ENCODE data around the gene CHRND. TPM values are rescaled to one million over a fixed set of nuclear protein-coding genes. Genes with fewer than 3 reads are reported as not detected.

The CHRND gene
- total and polyA plus RNA-seq, 12 donors = 0.07 to 0.39 (median 0.14) TPM; not detected in 7

- Histone ChIP-seq H3K4me1 (replicated peaks in 1 of 2) (peaks cover 7 to 16% of the 10 kb centered on the region in 2 donors), H3K9me3 (replicated peaks in 1 of 3) (no peaks in the 10 kb centered on the region), H3K27ac (no peak overlapping the region), H3K36me3 (replicated peaks in 1 of 2) (no peaks in the 10 kb centered on the region), H3K4me3 (no peak overlapping the region), H3K27me3 (peaks cover 18% of the 10 kb centered on the region)
- DNase-seq = no peak
- 69 to 84% (median 79%) methylated on average over 6 of the region's 6 CpGs for WGBS, 4 donors
- intact Hi-C loops (cut with DNase I) = loop anchor here in 1 of 2 donors (10.0 kb wide), 1 partner anchor 623 kb away; no protein-coding TSS in a partner anchor
- TF ChIP-seq, protein P1, sequence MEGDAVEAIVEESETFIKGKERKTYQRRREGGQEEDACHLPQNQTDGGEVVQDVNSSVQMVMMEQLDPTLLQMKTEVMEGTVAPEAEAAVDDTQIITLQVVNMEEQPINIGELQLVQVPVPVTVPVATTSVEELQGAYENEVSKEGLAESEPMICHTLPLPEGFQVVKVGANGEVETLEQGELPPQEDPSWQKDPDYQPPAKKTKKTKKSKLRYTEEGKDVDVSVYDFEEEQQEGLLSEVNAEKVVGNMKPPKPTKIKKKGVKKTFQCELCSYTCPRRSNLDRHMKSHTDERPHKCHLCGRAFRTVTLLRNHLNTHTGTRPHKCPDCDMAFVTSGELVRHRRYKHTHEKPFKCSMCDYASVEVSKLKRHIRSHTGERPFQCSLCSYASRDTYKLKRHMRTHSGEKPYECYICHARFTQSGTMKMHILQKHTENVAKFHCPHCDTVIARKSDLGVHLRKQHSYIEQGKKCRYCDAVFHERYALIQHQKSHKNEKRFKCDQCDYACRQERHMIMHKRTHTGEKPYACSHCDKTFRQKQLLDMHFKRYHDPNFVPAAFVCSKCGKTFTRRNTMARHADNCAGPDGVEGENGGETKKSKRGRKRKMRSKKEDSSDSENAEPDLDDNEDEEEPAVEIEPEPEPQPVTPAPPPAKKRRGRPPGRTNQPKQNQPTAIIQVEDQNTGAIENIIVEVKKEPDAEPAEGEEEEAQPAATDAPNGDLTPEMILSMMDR (IDR thresholded peaks at IDR 0.05) = no peak
- no peak for TF ChIP-seq POLR2A (IDR thresholded peaks at IDR 0.05)
Measured at GRCh38 chr2:232527905-232528470, 2.0 kb downstream of the CHRND start.

DNA sequence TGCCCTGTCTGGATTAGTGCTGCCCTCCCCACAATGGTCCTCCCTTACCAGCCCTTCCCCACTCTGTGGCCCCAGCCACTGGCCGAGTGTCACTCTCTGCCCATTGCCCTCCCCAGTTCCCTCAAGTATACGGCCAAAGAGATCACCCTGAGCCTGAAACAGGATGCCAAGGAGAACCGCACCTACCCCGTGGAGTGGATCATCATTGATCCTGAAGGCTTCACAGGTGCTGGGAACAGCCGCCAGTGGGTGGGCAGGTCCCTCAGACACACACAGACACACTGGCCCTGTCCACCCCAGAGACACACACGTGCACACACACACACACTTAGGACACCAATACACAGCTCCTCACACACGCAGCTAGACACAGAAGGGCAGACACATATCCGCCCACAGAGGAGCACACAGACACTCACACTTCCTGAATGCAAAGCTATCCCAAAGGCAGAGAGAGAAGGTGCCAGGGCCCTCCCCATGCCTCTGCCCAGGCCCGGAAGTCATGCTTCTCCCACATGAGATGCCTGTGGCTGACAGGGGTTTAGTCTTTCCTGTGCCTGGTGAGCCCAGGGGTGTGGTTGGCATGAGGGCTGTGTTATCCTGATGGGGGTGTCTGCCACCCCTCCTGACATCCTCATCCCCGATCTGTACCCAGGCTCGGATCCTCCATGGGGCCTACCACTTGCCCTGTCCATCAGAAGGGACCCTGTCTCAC is 2.9 kb downstream of the CHRND start:
- peaks cover 9% of the 10 kb centered on the region for H3K27me3 ChIP-seq
- H3K27ac ChIP-seq = no peak overlapping the region
- WGBS, 4 donors = 75 to 94% (median 80%) methylated on average over 3 to 11 of the region's 11 CpGs
- no peaks in the 10 kb centered on the region for H3K9me3 ChIP-seq (replicated peaks in 1 of 3)
- intact Hi-C loops (cut with DNase I) = loop anchor here in 1 of 2 donors (10.0 kb wide), 1 partner anchor 624 kb away; no protein-coding TSS in a partner anchor
- H3K4me1 ChIP-seq (replicated peaks in 1 of 2) = peaks cover 7 to 10% of the 10 kb centered on the region in 2 donors
- H3K4me3 ChIP-seq = no peak overlapping the region
- DNase-seq = no peak
- no peak for TF ChIP-seq POLR2A (IDR thresholded peaks at IDR 0.05)
- TF ChIP-seq, protein P1 (IDR thresholded peaks at IDR 0.05) = no peak
- no peaks in the 10 kb centered on the region for H3K36me3 ChIP-seq (replicated peaks in 1 of 2)

DNA sequence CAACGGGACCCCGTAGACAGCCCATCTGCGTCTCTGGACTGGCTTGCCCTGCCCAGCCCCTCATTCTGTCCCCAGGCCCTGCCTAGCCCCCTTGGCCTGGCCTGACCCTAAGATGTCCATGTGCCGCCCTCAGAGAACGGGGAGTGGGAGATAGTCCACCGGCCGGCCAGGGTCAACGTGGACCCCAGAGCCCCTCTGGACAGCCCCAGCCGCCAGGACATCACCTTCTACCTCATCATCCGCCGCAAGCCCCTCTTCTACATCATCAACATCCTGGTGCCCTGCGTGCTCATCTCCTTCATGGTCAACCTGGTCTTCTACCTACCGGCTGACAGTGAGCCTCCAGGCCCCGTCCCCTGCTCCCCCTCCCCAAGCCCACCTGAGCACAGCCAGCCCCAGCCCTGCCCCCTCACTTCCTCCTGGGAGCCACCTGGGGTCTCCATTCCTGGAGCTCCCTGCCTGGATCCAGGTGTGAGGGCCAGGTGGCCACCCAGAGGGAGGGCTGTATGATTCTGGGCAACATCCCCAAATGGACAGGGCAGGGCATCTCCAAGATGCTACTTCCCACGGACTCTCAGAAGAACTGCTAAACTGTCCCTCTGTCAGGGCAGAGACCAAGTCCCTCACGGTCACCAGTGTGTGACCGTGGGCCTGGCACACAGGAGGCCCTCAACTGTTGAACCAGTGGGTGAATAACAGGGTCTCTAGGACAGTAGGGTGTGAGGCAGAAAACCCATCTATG is 4.0 kb downstream of the CHRND start:
- no peaks in the 10 kb centered on the region for H3K9me3 ChIP-seq (replicated peaks in 1 of 3)

More for the DNA sequence above, 4.0 kb downstream of the CHRND start:
- intact Hi-C loops (cut with DNase I) = loop anchor here in 1 of 2 donors (10.0 kb wide), 1 partner anchor 625 kb away; no protein-coding TSS in a partner anchor
- TF ChIP-seq, protein P1 (IDR thresholded peaks at IDR 0.05) = no peak
- no peak for TF ChIP-seq POLR2A (IDR thresholded peaks at IDR 0.05)
- Histone ChIP-seq H3K27me3 (no peaks in the 10 kb centered on the region), H3K27ac (no peak overlapping the region), H3K4me1 (replicated peaks in 1 of 2) (peaks cover 6 to 7% of the 10 kb centered on the region in 2 donors), H3K4me3 (no peak overlapping the region), H3K36me3 (replicated peaks in 1 of 2) (no peaks in the 10 kb centered on the region)
- WGBS, 4 donors = 85 to 95% (median 89%) methylated on average over 12 to 17 of the region's 17 CpGs
- no peak for DNase-seq
